BE2C (cell line): ENCODE measurements around the gene AQP3.

Experiments used
- DNase-seq: peaks from one replicate; pipeline ENCODE4 v3.0.0-alpha.2; 2020
- H3K27me3 ChIP-seq: fragments of 250-450 bp; sonication (Bioruptor Pico); 2 replicates; pipeline ENCODE4 v1.5.1; 2020; ENCODE audit warnings: mild to moderate bottlenecking
- H3K36me3 ChIP-seq: fragments of 250-450 bp; sonication (Bioruptor Pico); 2 replicates; pipeline ENCODE4 v1.5.1; 2020; ENCODE audit warnings: mild to moderate bottlenecking
- H3K4me1 ChIP-seq: fragments of 250-450 bp; sonication (Bioruptor Pico); 2 replicates; pipeline ENCODE4 v1.5.1; 2020
- H3K4me3 ChIP-seq: 2 replicates; pipeline ENCODE4 v1.5.1; 2011; ENCODE audit warnings: low read depth, low read length
- H3K9me3 ChIP-seq: fragments of 250-450 bp; sonication (Bioruptor Pico); 2 replicates; pipeline ENCODE4 v1.5.1; 2020
- TF ChIP-seq, protein P1 (sequence below): IDR thresholded peaks from 2 replicates; pipeline ENCODE4 v1.5.1; 2012; ENCODE audit warnings: mild to moderate bottlenecking, low read depth, low read length

Gene AQP3

GRCh38 chr9:33469891-33470290 is 22.5 kb upstream of the AQP3 start:
- H3K4me3 ChIP-seq: no peak overlapping the region
- H3K36me3 ChIP-seq: peaks cover 70% of the 10 kb centered on the region
- no peak for DNase-seq
- TF ChIP-seq, protein P1, sequence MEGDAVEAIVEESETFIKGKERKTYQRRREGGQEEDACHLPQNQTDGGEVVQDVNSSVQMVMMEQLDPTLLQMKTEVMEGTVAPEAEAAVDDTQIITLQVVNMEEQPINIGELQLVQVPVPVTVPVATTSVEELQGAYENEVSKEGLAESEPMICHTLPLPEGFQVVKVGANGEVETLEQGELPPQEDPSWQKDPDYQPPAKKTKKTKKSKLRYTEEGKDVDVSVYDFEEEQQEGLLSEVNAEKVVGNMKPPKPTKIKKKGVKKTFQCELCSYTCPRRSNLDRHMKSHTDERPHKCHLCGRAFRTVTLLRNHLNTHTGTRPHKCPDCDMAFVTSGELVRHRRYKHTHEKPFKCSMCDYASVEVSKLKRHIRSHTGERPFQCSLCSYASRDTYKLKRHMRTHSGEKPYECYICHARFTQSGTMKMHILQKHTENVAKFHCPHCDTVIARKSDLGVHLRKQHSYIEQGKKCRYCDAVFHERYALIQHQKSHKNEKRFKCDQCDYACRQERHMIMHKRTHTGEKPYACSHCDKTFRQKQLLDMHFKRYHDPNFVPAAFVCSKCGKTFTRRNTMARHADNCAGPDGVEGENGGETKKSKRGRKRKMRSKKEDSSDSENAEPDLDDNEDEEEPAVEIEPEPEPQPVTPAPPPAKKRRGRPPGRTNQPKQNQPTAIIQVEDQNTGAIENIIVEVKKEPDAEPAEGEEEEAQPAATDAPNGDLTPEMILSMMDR: no peak
- no peaks in the 10 kb centered on the region for H3K27me3 ChIP-seq
- no peaks in the 10 kb centered on the region for H3K9me3 ChIP-seq
- H3K4me1 ChIP-seq: no peaks in the 10 kb centered on the region; the same call in 1 of the 2 replicates

- TF ChIP-seq, protein P1: no peak
- Histone ChIP-seq H3K9me3 (no peaks in the 10 kb centered on the region), H3K4me1 (no peaks in the 10 kb centered on the region; the same call in 1 of the 2 replicates), H3K4me3 (no peak overlapping the region), H3K27me3 (no peaks in the 10 kb centered on the region), H3K36me3 (peaks cover 79% of the 10 kb centered on the region)
- DNase-seq: no peak
Observed at GRCh38 chr9:33468797-33469621, 21.6 kb upstream of the AQP3 start.

DNA sequence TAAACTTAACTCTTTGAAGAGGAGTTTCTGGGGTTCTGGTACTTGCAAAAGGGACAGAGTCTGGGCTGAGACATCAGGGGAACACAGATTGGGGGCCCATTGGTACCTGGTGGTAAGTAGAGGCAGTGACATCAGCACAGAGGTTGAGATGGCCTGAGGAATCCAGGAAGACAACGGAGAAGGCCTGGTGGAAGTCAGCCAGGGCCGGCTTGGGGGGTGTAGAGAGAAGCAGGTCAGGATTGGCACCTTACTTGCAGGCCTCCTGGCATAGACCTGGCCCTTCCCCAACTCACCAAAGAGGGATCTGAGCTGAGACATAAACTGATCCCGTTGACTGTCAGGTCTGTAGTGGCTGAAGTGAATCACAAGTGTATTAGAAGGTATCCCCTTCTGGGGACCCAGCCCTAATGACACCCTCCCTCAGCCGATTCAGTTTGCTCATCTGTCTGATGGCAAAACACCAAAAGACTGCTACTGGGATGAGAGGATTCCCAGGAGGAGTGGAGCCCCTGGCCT is 20.9 kb upstream of the AQP3 start:
- Histone ChIP-seq H3K27me3 (no peaks in the 10 kb centered on the region), H3K4me3 (no peak overlapping the region), H3K9me3 (no peaks in the 10 kb centered on the region), H3K4me1 (no peaks in the 10 kb centered on the region; the same call in 1 of the 2 replicates), H3K36me3 (peaks cover 86% of the 10 kb centered on the region)
- DNase-seq: no peak
- TF ChIP-seq, protein P1: no peak

DNA sequence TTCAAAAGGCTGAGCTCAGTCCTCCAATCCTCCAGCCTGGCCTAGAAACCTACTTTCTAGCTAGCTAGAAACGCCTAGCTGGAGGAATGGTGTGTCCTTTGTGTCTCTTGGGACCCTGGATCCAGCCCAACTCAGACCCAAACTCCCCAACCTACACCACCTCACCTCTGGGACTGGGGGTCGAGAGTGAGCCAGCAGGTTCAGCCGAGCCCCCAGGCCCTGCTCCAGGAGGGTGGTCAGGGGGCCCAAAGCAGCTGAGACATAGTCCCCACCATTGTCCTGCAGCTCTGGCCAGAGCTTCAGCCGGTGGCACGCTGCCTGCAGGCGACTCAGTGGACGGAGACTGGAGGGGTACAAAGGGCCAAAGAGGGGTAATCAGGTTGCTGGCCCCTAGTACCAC is 20.1 kb upstream of the AQP3 start:
- H3K36me3 ChIP-seq: peaks cover 94% of the 10 kb centered on the region
- DNase-seq: no peak

DNA sequence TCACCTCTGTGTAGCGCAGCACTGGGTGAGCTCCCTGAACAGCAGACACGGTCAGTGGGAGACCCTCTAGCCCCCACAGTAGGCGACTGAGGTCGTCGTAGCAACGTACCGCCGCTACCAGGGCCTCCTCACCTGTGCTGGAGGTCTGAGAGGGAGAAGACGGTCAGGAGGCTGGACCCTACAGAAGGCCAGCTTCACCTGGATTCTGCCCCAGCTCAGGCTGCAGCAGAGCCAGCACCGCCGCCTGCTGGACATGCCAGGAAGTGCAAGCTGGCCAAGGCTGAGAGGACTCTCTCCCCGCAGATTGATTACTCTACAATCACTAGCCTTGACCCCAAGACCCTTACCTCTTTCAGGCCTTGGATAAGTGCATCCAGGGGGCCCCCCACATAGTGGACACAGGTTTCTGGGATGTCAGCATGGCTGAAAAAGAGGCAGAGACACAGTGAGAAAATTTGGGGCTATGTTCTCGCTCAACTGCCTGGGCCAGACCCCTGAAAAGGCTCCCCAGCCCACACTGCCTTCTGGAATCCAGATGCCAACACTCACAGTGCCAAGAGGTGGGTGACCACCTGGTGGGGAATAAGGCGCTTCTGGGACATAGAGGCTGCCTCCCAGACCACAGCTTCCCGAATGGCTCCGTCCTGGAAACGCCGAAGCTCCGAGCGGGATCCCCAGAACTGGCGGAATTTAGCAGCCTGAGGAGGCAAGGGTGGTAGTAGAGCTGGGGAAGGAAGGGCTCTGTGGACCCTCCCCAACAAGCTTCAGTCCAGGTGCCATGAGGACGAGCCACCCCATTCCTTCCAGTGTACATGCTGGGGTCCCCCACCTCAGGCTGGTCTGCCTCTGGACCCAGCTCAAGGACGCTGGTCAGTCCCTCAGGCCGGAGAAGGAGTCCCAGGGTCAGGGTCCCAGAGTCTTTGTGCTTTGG is 19.4 kb upstream of the AQP3 start:
- Histone ChIP-seq H3K27me3 (no peaks in the 10 kb centered on the region), H3K36me3 (peaks cover 94% of the 10 kb centered on the region), H3K4me3 (no peak overlapping the region), H3K9me3 (no peaks in the 10 kb centered on the region), H3K4me1 (no peaks in the 10 kb centered on the region)
- TF ChIP-seq, protein P1: peak; percentile 92
- DNase-seq: peak; percentile 77

More for the DNA sequence above, 20.1 kb upstream of the AQP3 start:
- no peaks in the 10 kb centered on the region for H3K27me3 ChIP-seq
- H3K4me3 ChIP-seq: no peak overlapping the region
- TF ChIP-seq, protein P1: no peak
- H3K9me3 ChIP-seq: no peaks in the 10 kb centered on the region
- no peaks in the 10 kb centered on the region; the same call in 1 of the 2 replicates for H3K4me1 ChIP-seq
